GM20000 (cell line): ENCODE measurements around the gene PITPNC1.
A peak's percentile ranks its signal among the peaks of the same experiment; 100 is the strongest.
"Not testable (repeated sequence)": the region's sequence is repeated elsewhere in the genome, so short reads cannot be mapped to it uniquely, and the experiment has no call there.

ENCODE experiments used
- DNase-seq: peaks from one replicate; pipeline ENCODE4 v3.0.0; 2012; ENCODE audit warnings: low spot score
- TF ChIP-seq, protein P1 (sequence below): IDR thresholded peaks from 2 replicates; pipeline ENCODE4 v1.5.1; 2012; ENCODE audit warnings: mild to moderate bottlenecking, control low read depth; ENCODE audit errors: extremely low read depth, missing control alignments

The PITPNC1 gene

DNA sequence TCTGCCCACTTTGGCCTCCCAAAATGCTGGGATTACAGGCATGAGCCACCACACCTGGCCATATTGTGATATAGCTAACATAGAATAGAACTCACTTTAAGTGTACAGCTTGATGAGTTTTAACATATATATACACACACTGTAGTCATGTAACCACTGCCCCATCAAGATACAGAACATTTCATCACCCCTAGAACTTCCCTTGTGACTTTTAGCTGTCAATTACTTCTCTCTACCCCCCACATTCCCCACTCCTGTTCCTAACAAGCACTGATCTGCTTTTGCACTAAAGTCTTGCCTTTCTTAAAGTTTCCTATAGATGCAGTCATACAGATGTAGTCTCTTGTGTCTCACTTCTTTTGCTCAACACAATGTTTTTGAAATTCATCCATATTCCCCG, 93.1 kb downstream of the PITPNC1 start:
- DNase-seq, result no peak
- TF ChIP-seq, protein P1, sequence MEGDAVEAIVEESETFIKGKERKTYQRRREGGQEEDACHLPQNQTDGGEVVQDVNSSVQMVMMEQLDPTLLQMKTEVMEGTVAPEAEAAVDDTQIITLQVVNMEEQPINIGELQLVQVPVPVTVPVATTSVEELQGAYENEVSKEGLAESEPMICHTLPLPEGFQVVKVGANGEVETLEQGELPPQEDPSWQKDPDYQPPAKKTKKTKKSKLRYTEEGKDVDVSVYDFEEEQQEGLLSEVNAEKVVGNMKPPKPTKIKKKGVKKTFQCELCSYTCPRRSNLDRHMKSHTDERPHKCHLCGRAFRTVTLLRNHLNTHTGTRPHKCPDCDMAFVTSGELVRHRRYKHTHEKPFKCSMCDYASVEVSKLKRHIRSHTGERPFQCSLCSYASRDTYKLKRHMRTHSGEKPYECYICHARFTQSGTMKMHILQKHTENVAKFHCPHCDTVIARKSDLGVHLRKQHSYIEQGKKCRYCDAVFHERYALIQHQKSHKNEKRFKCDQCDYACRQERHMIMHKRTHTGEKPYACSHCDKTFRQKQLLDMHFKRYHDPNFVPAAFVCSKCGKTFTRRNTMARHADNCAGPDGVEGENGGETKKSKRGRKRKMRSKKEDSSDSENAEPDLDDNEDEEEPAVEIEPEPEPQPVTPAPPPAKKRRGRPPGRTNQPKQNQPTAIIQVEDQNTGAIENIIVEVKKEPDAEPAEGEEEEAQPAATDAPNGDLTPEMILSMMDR, result no peak

DNA sequence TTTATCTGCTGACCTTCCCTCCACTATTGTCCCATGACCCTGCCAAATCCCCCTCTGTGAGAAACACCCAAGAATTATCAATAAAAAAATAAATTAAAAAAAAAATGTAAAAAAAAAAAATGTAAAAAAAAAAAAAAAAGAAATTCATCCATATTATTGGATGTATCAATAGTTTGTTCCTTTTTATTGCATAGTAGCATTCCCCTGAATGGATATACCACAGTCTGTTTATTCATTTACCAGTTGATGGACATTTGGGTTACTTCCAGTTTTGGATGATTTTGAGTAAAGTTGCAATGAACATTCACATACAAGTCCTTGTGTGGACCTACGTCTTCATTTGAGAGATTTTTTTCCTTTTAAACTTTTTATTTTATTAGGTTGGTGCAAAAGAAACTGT, 94.0 kb downstream of the PITPNC1 start:
- TF ChIP-seq, protein P1, result no peak

DNA sequence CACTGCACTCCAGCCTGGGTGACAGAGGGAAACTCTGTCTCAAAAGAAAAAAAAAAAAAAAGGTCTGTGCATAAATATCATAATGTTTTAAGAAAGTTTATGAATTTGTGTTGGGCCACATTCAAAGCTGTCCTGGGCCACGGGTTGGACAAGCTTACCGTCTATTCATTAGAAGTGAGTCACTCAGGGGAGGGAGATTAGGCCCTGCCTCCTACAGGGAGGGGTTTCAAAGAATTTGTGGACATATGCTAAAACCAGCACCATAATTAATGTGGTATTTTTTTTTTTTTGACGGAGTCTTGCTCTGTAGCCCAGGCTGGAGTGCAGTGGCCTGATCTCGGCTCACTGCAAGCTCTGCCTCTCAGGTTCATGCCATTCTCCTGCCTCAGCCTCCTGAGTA, 95.5 kb downstream of the PITPNC1 start:
- not testable (repeated sequence) for DNase-seq

More for the DNA sequence above, 94.0 kb downstream of the PITPNC1 start:
- no peak for DNase-seq

DNA sequence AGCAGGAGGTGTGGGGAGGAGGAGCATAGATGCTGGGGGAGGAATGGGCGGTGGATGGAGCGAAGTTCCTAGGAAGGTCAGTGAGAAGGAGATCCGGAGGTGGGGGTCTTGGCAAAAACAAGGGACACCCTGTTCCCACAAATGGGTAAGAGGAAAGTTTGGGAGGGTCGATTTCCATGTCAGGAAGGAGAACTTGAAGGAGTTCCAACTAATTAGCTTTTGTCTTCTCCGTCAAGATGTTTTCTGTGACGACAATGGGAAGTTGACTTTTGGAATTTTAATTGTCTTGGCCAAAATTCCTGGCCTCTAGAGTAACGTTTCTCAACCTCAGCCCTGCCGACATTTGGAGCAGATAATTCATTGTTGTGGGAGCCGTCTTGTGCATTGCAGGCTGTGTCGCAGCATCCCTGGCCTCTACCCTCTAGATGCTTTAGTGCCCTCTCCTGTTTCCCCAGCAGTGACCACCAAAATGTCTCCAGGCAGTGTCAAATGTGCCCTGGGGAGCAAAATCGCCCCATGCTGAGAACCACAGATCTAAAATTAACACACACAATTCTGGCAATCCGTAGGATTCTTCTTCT, 97.1 kb downstream of the PITPNC1 start:
- TF ChIP-seq, protein P1, result no peak
- DNase-seq, result no peak

DNA sequence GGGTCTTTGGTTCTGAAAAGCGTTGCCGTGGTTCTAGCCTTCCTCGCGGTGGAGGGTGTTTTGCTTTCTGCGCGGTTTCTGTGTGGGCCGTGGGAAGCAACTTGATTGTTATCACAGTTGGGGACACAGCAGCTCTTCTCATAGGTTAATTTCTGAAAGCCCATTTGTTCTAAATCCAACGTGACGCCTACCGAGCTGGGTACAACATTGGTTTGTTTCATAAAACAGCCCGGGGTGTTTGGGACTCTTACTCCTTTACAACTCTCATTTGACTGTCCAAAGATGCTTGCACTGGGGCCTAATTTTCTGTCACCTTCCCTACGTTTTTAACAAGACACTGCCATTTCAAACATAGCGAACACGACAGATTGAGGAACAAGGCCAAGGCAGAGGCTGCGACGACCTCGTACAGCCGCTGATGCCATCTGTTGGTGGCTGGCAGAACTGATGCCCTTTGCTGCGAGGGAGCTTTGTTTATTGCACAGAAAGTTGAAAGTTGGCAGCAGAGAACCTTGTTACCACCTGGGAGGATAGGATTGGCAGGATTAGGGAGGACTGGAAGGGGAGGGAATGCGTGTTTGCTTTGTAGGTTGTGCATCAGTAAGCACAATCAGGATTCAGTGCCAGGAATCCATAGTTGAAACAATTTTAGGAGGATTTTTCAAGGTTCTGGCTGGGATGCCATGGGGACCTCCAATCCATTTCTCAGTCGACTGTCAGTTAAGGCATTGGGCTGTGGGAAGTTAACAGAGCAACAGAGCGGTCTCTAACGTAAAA, 98.3 kb downstream of the PITPNC1 start:
- DNase-seq, result peak; percentile 83
- TF ChIP-seq, protein P1, result peak; percentile 93

DNA sequence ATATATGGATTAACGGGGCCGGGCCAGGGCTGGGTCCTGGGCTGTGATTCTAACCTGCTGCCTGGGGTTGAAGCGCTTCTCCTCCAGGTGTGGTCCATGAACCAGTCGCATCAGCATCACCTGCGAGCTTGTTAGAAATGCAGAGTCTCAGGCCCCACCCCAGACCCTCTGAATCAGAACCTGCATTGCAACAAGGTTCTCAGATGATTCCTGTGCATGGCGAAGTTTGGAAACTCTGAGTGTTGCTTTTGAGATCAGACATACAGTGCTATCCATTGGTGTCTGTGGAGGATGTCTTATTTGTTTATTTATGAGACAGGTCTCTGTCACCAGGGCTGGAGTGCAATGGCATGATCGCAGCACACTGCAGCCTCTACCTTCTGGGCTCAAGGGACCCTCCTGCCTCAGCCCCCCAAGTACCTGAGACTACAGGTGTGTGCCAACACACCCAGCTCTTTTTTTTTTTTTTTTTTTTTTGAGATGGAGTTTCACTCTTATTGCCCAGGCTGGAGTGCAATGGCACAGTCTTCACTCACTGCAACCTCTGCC, 99.8 kb downstream of the PITPNC1 start:
- TF ChIP-seq, protein P1, result no peak
- DNase-seq, result no peak

DNA sequence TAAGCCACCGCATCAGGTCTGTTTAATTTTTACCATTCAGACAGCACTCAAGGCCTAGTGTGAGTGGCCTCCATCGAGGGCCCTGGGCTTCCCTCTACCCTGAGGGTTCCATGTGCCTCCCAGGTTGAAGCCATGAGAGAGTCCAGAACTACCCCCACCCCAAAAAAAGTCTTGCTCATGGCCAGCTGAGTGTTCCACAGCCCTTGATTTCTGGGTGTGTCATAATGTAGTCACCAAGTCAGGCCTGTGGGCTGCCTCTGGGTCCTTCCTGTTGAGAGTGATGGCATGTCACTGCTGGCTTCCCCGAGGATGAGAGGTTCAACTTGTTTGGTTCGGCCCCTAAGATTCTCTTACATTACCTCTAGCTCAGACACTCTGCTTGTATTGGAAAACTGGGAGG, 100.6 kb downstream of the PITPNC1 start:
- TF ChIP-seq, protein P1, result no peak
- no peak for DNase-seq
